Nephron (organoid): ENCODE data around the gene BACH2.

Experiments
- H3K27ac Mint-ChIP-seq, 3 experiments: 2 replicates each; pipeline ENCODE4 v1.8.0; 2020; ENCODE audit warnings: mixed read lengths in 3 of 3, mild to moderate bottlenecking in 2 of 3, moderate library complexity in 1 of 3
- H3K27me3 Mint-ChIP-seq: 2 replicates; pipeline ENCODE4 v1.8.0; 2021; ENCODE audit warnings: low read depth, mild to moderate bottlenecking, moderate library complexity, mixed read lengths
- H3K36me3 Mint-ChIP-seq: 2 replicates; pipeline ENCODE4 v1.8.0; 2020; ENCODE audit warnings: low read depth, mixed read lengths
- H3K4me1 Mint-ChIP-seq: 2 replicates; pipeline ENCODE4 v1.8.0; 2020; ENCODE audit warnings: mixed read lengths
- H3K4me3 Mint-ChIP-seq, 3 experiments: 2 replicates each; pipeline ENCODE4 v1.8.0; 2020; ENCODE audit warnings: mild to moderate bottlenecking in 3 of 3, mixed read lengths in 3 of 3, moderate library complexity in 2 of 3
- H3K9me3 Mint-ChIP-seq: 2 replicates; pipeline ENCODE4 v1.8.0; 2020; ENCODE audit warnings: mixed read lengths
- CTCF ChIP-seq, 3 experiments: fragments of 200-600 bp; sonication (generic); IDR thresholded peaks; one replicate each; pipeline ENCODE4 v1.5.0; 2021; ENCODE audit warnings: antibody characterized with exemption in 3 of 3; ENCODE audit not compliant: unreplicated experiment in 3 of 3

BACH2 gene

GRCh38 chr6:90257486-90257738 is 39.2 kb downstream of the BACH2 start:
- no peak for TF ChIP-seq CTCF (IDR thresholded peaks at IDR 0.05; ENCODE audit: unreplicated experiment in 3 of 3)
- peaks cover 30% of the 10 kb centered on the region for H3K36me3 Mint-ChIP-seq
- no peak overlapping the region for H3K27ac Mint-ChIP-seq
- H3K27me3 Mint-ChIP-seq, result no peaks in the 10 kb centered on the region
- no peaks in the 10 kb centered on the region for H3K4me1 Mint-ChIP-seq
- H3K4me3 Mint-ChIP-seq, result no peak overlapping the region
- H3K9me3 Mint-ChIP-seq, result peaks cover 3% of the 10 kb centered on the region

- Mint-ChIP-seq H3K27ac (no peak overlapping the region), H3K4me1 (no peaks in the 10 kb centered on the region), H3K36me3 (peaks cover 28% of the 10 kb centered on the region), H3K27me3 (no peaks in the 10 kb centered on the region), H3K4me3 (no peak overlapping the region), H3K9me3 (peaks cover 3% of the 10 kb centered on the region)
- no peak for TF ChIP-seq CTCF (IDR thresholded peaks at IDR 0.05; ENCODE audit: unreplicated experiment in 3 of 3)
These were observed 39.8 kb downstream of the BACH2 start for GRCh38 chr6:90256698-90257485.

GRCh38 chr6:90253631-90254030 is 43.0 kb downstream of the BACH2 start:
- no peak for TF ChIP-seq CTCF (IDR thresholded peaks at IDR 0.05; ENCODE audit: unreplicated experiment in 3 of 3)

GRCh38 chr6:90251295-90251992 is 45.2 kb downstream of the BACH2 start:
- no peak overlapping the region for H3K4me3 Mint-ChIP-seq
- peaks cover 21% of the 10 kb centered on the region for H3K36me3 Mint-ChIP-seq
- H3K27ac Mint-ChIP-seq, result no peak overlapping the region
- peaks cover 3% of the 10 kb centered on the region for H3K9me3 Mint-ChIP-seq
- no peak for TF ChIP-seq CTCF (IDR thresholded peaks at IDR 0.05; ENCODE audit: unreplicated experiment in 3 of 3)
- peaks cover 4% of the 10 kb centered on the region for H3K4me1 Mint-ChIP-seq
- H3K27me3 Mint-ChIP-seq, result no peaks in the 10 kb centered on the region

More at GRCh38 chr6:90253631-90254030, 43.0 kb downstream of the BACH2 start:
- peaks cover 3% of the 10 kb centered on the region for H3K9me3 Mint-ChIP-seq
- no peak overlapping the region for H3K4me3 Mint-ChIP-seq
- H3K27me3 Mint-ChIP-seq, result no peaks in the 10 kb centered on the region
- H3K27ac Mint-ChIP-seq, result no peak overlapping the region
- peaks cover 4% of the 10 kb centered on the region for H3K4me1 Mint-ChIP-seq
- peaks cover 17% of the 10 kb centered on the region for H3K36me3 Mint-ChIP-seq

- H3K9me3 Mint-ChIP-seq, result peaks cover 3% of the 10 kb centered on the region
- no peak overlapping the region for H3K4me3 Mint-ChIP-seq
- no peak for TF ChIP-seq CTCF (IDR thresholded peaks at IDR 0.05; ENCODE audit: unreplicated experiment in 3 of 3)
- H3K27ac Mint-ChIP-seq, result no peak overlapping the region
- H3K36me3 Mint-ChIP-seq, result peaks cover 20% of the 10 kb centered on the region
- H3K4me1 Mint-ChIP-seq, result peaks cover 4% of the 10 kb centered on the region
- no peaks in the 10 kb centered on the region for H3K27me3 Mint-ChIP-seq
These were observed 46.2 kb downstream of the BACH2 start for GRCh38 chr6:90250405-90250804.

GRCh38 chr6:90249458-90249857 is 47.2 kb downstream of the BACH2 start:
- no peak for TF ChIP-seq CTCF (IDR thresholded peaks at IDR 0.05; ENCODE audit: unreplicated experiment in 3 of 3)
- Mint-ChIP-seq H3K36me3 (peaks cover 17% of the 10 kb centered on the region), H3K9me3 (no peaks in the 10 kb centered on the region), H3K4me3 (no peak overlapping the region), H3K4me1 (peaks cover 4% of the 10 kb centered on the region), H3K27ac (no peak overlapping the region), H3K27me3 (no peaks in the 10 kb centered on the region)
